Activated naive CD8-positive, alpha-beta T cell treated with anti-CD3 and anti-CD28 coated beads for 36 hours (primary cell): Measurements from ENCODE around the gene STARD3NL. TPM values are rescaled to one million over a fixed set of nuclear protein-coding genes. Genes with fewer than 3 reads are reported as not detected.
"Not testable (repeated sequence)": the region's sequence is repeated elsewhere in the genome, so short reads cannot be mapped to it uniquely, and the experiment has no call there.

Source experiments
- DNase-seq: peaks from one replicate; pipeline ENCODE4 v3.0.0; 2021
- H3K27ac Mint-ChIP-seq: one replicate; pipeline ENCODE4 v1.8.0; 2022; ENCODE audit warnings: mild to moderate bottlenecking, moderate library complexity, mixed read lengths
- H3K27me3 Mint-ChIP-seq: one replicate; pipeline ENCODE4 v1.8.0; 2022; ENCODE audit warnings: mild to moderate bottlenecking, mixed read lengths
- H3K36me3 Mint-ChIP-seq: one replicate; pipeline ENCODE4 v1.8.0; 2021; ENCODE audit warnings: mild to moderate bottlenecking, mixed read lengths
- H3K4me1 Mint-ChIP-seq: one replicate; pipeline ENCODE4 v1.8.0; 2021; ENCODE audit warnings: mixed read lengths
- H3K4me3 Mint-ChIP-seq: one replicate; pipeline ENCODE4 v1.8.0; 2022; ENCODE audit warnings: mild to moderate bottlenecking, moderate library complexity, mixed read lengths
- H3K9me3 Mint-ChIP-seq: one replicate; pipeline ENCODE4 v1.8.0; 2022; ENCODE audit warnings: mixed read lengths
- total RNA-seq, 2 experiments: library from RNA; stranded (reverse); gene quantifications; one replicate each; pipeline ENCODE4 v1.2.3, GENCODE V29; 2021

STARD3NL gene
- total RNA-seq, 2 experiments from 2014 or later, result 30.3 to 30.6 TPM

GRCh38 chr7:38171623-38172391 is 6.2 kb upstream of the STARD3NL start:
- Mint-ChIP-seq H3K4me1 (peaks cover 35% of the 10 kb centered on the region), H3K4me3 (no peak overlapping the region), H3K27ac (peak overlapping the region; percentile 39), H3K9me3 (peaks cover 2% of the 10 kb centered on the region), H3K27me3 (peaks cover 24% of the 10 kb centered on the region), H3K36me3 (peaks cover 4% of the 10 kb centered on the region)
- DNase-seq, result peak; percentile 2

GRCh38 chr7:38175547-38175946 is 2.5 kb upstream of the STARD3NL start:
- Mint-ChIP-seq H3K27me3 (peaks cover 19% of the 10 kb centered on the region), H3K4me1 (peaks cover 47% of the 10 kb centered on the region)
- not testable (repeated sequence) for DNase-seq, H3K4me3 Mint-ChIP-seq, H3K36me3 Mint-ChIP-seq, H3K27ac Mint-ChIP-seq, H3K9me3 Mint-ChIP-seq

- Mint-ChIP-seq H3K4me3 (peak overlapping the region; percentile 97), H3K9me3 (no peaks in the 10 kb centered on the region), H3K36me3 (peaks cover 1% of the 10 kb centered on the region), H3K4me1 (peaks cover 43% of the 10 kb centered on the region), H3K27me3 (peaks cover 13% of the 10 kb centered on the region), H3K27ac (peak overlapping the region; percentile 92)
- DNase-seq, result no peak
These were observed 433 bp upstream of the STARD3NL start for GRCh38 chr7:38177621-38178003.

DNA sequence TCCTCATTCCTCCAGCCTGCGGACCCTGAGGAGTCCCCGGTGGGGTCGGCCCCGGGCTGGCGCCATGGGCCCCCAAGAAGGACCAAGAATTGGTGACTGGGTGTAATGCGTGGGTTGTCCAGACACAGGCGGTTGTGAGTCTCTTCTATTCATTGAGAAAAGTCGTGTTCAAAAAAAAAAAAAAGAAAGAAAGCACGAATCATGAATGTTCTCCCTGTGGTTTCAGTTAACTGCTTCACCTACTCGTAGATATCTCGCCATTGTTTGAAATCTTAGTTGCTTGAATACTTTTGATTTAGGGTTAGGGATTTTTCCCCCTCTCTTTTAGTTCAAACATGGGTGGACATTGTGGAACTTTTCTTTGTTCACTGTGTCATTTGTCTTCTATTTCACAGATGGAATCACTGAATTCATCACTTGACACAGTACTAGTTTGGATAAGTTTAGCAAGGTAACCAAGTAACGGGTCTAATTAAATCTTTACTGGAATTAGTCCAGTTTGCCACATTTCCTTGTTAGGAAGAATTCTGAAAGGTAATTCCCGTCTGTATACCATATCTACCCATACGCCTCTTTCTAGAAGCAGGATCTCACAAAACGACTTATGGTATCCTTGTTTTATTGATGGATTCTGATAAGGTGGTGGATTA is 775 bp downstream of the STARD3NL start:
- Mint-ChIP-seq H3K4me3 (peak overlapping the region; percentile 97), H3K27me3 (peaks cover 11% of the 10 kb centered on the region), H3K36me3 (peaks cover under 1% of the 10 kb centered on the region), H3K4me1 (peaks cover 45% of the 10 kb centered on the region), H3K9me3 (no peaks in the 10 kb centered on the region), H3K27ac (peak overlapping the region; percentile 92)
- DNase-seq, result no peak

GRCh38 chr7:38179776-38180226 is 1.8 kb downstream of the STARD3NL start:
- Mint-ChIP-seq H3K4me1 (peaks cover 40% of the 10 kb centered on the region), H3K27ac (no peak overlapping the region), H3K9me3 (peaks cover 2% of the 10 kb centered on the region), H3K27me3 (peaks cover 1% of the 10 kb centered on the region), H3K36me3 (peaks cover 6% of the 10 kb centered on the region), H3K4me3 (peak overlapping the region; percentile 97)
- no peak for DNase-seq

GRCh38 chr7:38181111-38181510 is 3.1 kb downstream of the STARD3NL start:
- Mint-ChIP-seq H3K4me1 (peaks cover 46% of the 10 kb centered on the region), H3K27me3 (no peaks in the 10 kb centered on the region), H3K36me3 (peaks cover 14% of the 10 kb centered on the region), H3K4me3 (no peak overlapping the region), H3K27ac (no peak overlapping the region), H3K9me3 (peaks cover 2% of the 10 kb centered on the region)
- no peak for DNase-seq

DNA sequence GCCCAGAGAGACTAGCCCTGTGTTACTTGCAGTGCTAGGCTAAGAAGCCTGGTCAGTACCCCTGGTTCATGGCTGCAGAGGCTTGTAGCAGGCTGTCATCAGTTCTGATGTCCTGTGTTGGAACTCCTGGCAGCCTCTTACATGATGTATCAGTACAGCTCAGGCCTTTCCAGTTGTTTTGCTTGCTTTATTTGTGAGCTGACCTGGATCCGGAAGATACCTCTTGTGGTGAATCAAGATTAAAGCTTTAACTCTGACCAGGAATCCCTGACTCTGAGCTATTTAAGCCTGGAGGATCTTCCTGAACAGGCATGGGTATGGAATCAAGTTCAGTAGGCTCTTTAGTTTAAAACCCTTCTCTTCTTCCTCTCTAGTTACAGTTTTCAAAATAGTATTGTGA is 4.4 kb downstream of the STARD3NL start:
- peaks cover 2% of the 10 kb centered on the region for H3K9me3 Mint-ChIP-seq
- DNase-seq, result no peak
- no peaks in the 10 kb centered on the region for H3K27me3 Mint-ChIP-seq
- H3K27ac Mint-ChIP-seq, result no peak overlapping the region
- peaks cover 48% of the 10 kb centered on the region for H3K4me1 Mint-ChIP-seq
- peaks cover 14% of the 10 kb centered on the region for H3K36me3 Mint-ChIP-seq
- H3K4me3 Mint-ChIP-seq, result no peak overlapping the region

- no peaks in the 10 kb centered on the region for H3K27me3 Mint-ChIP-seq
- peaks cover 22% of the 10 kb centered on the region for H3K36me3 Mint-ChIP-seq
- peaks cover 2% of the 10 kb centered on the region for H3K9me3 Mint-ChIP-seq
- H3K4me3 Mint-ChIP-seq, result no peak overlapping the region
- H3K4me1 Mint-ChIP-seq, result peaks cover 49% of the 10 kb centered on the region
- H3K27ac Mint-ChIP-seq, result no peak overlapping the region
- DNase-seq, result no peak
These were observed 7.6 kb downstream of the STARD3NL start for GRCh38 chr7:38185395-38186307.

DNA sequence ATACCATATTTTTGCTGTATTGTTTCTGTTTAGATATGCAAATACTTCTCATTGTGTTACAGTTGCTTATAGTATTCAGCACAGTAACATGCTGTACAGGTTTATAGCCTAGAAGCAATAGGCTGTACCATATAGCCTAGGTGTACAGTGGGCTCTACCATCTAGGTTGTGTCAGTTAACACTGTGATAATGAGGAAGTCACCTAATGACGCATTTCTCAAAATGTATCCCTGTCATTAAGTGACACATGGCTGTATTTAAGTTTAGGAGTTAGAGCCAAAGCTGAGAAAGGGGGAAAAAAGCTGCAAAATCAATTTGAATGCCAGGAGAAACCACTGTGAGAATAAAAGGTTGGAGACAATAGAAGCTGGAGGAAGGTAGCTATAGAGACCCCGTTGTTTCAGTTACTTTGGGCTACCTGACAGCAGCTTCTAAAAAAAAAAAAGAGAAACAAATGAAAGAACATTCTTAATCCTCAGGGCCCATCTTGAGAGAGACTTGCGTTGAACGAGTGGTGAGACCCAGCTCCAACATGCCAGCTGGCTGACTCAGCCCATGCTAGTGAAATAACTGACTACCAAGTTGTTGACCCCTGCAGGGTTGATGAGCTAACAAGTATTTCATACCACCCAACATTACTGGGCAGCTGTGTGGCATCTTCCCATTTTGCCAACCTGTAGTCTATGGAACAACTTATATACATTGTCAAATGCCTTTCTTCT is 8.7 kb downstream of the STARD3NL start:
- peaks cover 49% of the 10 kb centered on the region for H3K4me1 Mint-ChIP-seq
- H3K27me3 Mint-ChIP-seq, result no peaks in the 10 kb centered on the region
- no peak overlapping the region for H3K27ac Mint-ChIP-seq
- no peak overlapping the region for H3K4me3 Mint-ChIP-seq
- H3K9me3 Mint-ChIP-seq, result peaks cover 3% of the 10 kb centered on the region
- no peak for DNase-seq
- peaks cover 26% of the 10 kb centered on the region for H3K36me3 Mint-ChIP-seq

DNA sequence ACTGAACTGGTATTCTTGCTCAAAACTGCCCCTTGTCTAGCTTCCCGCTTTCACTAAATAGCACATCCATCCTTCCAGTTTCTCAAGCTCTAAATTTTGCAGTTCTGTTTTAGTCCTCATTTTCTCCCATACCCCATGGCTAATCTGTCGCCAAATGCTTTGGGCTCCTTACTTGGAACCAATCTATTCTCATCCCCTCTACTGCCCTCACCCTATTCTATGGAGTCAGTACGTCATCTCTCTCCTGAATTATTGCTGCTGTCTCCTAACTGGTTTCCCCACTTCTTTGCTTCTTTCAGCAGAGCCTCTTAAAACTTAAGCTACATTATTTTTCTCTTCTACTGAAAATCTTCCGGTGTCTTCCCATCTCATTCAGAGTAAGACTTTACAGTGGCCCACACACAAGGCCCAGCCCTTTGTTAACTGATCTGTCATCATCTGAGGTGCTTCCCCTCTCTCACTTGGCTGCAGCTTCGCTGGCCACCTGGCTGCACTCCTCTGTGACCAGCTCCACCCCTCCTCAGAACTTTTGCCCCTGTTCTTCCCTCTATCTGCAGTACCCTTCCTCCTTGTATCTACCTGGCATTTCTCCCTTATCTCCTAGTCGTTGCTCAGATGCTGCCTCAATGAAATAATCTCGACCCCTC is 9.9 kb downstream of the STARD3NL start:
- no peaks in the 10 kb centered on the region for H3K27me3 Mint-ChIP-seq
- no peak overlapping the region for H3K27ac Mint-ChIP-seq
- H3K36me3 Mint-ChIP-seq, result peaks cover 30% of the 10 kb centered on the region
- no peak overlapping the region for H3K4me3 Mint-ChIP-seq
- H3K4me1 Mint-ChIP-seq, result peaks cover 47% of the 10 kb centered on the region
- no peak for DNase-seq
- H3K9me3 Mint-ChIP-seq, result peaks cover 6% of the 10 kb centered on the region

GRCh38 chr7:38189231-38189938 is 11.3 kb downstream of the STARD3NL start:
- DNase-seq, result no peak
- H3K27ac Mint-ChIP-seq, result no peak overlapping the region
- no peak overlapping the region for H3K4me3 Mint-ChIP-seq
- H3K9me3 Mint-ChIP-seq, result peaks cover 4% of the 10 kb centered on the region
- H3K4me1 Mint-ChIP-seq, result peaks cover 40% of the 10 kb centered on the region
- H3K36me3 Mint-ChIP-seq, result peaks cover 23% of the 10 kb centered on the region
- no peaks in the 10 kb centered on the region for H3K27me3 Mint-ChIP-seq

DNA sequence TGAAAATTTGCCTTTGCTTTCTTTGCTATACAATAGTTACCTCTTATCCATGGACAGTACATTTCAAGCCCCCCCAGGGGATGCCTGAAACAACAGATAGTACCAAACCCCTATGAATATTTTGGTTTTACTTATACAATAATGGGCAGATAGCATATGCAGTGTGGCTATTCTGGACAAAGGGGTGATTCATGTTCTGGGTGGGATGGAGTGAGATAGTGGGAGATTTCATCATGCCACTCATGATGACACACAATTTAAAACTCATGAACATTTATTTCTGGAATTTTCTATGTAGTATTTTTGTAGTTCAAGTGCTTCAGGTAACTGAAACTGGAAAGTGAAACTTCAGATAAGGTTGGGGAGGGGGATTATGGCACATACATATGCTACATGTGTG is 12.0 kb downstream of the STARD3NL start:
- peaks cover 38% of the 10 kb centered on the region for H3K4me1 Mint-ChIP-seq
- H3K4me3 Mint-ChIP-seq, result no peak overlapping the region
- no peak overlapping the region for H3K27ac Mint-ChIP-seq
- H3K27me3 Mint-ChIP-seq, result no peaks in the 10 kb centered on the region
- H3K9me3 Mint-ChIP-seq, result peaks cover 4% of the 10 kb centered on the region
- DNase-seq, result no peak
- H3K36me3 Mint-ChIP-seq, result peaks cover 21% of the 10 kb centered on the region

- Mint-ChIP-seq H3K9me3 (peaks cover 4% of the 10 kb centered on the region), H3K4me1 (peaks cover 45% of the 10 kb centered on the region), H3K4me3 (no peak overlapping the region), H3K27ac (no peak overlapping the region), H3K36me3 (peaks cover 15% of the 10 kb centered on the region), H3K27me3 (no peaks in the 10 kb centered on the region)
- no peak for DNase-seq
These were observed 13.7 kb downstream of the STARD3NL start for GRCh38 chr7:38191791-38192190.
